GM21381 (cell line): Measurements from ENCODE around the gene DRC7.
"Not testable (repeated sequence)": the region's sequence is repeated elsewhere in the genome, so short reads cannot be mapped to it uniquely, and the experiment has no call there.

Source experiments
- ATAC-seq: cut with Tn5 transposase; IDR thresholded peaks from one replicate; pipeline ENCODE4 v1.9.1; 2021; ENCODE audit warnings: mild to moderate bottlenecking, moderate library complexity; ENCODE audit not compliant: unreplicated experiment

DRC7 gene

DNA sequence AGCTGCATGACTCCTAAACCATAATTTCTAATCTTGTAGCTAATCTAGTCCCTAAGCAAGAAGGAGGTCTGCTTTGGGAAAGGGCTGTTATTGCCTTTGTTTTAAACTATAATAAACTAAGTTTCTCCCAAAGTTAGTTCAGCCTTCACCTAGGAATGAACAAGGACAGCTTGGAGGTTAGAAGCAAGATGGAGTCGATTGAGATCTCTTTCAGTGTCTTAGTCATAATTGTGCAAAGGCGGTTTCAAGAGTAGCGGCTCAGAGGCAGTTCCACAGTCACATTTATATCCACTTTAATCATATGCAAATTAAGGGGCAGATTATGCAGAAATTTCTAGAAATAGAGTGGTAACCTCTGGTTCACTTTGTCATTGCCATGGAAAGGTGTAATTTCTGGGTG, 17.4 kb downstream of the DRC7 start:
- ATAC-seq: no peak

DNA sequence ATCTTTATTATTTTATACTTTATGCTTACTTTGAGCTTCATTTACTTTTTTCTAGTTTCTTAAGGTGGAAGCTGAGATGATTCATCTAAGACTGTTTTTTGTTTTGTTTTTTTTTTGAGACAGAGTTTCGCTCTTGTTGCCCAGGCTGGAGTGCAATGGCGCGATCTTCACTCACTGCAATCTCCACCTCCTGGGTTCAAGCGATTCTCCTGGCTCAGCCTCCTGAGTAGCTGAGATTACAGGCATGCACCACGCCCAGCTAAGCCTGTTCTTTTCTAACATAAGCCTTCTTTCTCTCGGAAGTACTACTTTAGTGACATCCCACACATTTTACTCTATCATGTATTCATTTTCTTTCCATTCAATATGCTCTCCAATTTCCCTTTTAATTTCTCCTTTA, 18.0 kb downstream of the DRC7 start:
- ATAC-seq: not testable (repeated sequence)

DNA sequence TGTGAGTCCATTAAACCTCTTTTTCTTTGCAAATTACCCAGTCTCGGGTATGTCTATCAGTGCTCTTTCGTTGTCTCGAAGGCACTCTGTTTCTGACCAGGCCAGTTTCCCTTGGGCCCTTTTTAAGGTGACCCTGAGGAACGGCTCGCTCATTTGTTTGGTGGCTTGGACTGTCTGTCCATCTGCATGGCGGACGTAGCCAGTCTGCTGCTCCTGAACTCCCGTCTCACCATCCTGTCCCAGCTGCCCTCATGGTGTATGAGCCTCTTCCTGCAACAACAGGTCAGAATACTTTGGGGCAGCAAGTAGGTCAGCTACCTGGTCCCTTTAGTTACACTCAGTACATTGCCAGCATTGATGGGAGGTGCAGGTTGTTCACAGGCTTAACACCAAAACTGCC, 19.0 kb downstream of the DRC7 start:
- no peak for ATAC-seq

DNA sequence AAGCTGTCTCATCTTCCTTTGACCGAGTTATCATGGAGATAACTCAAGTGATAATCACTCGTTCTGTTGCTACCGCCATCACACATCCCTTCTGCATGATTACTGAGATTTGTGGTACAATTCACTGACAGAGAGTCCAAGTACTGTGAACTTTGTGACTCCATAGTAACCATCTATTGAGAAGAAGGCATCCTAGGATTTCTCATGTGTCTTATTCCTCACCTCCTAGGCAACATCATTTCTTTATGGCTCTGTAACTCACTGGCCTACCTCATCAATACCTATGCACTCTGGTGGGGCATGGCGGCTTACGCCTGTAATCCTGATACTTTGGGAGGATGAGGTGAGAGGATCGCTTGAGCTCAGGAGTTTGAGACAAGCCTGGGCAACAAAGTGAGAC, 19.4 kb downstream of the DRC7 start:
- ATAC-seq: no peak

DNA sequence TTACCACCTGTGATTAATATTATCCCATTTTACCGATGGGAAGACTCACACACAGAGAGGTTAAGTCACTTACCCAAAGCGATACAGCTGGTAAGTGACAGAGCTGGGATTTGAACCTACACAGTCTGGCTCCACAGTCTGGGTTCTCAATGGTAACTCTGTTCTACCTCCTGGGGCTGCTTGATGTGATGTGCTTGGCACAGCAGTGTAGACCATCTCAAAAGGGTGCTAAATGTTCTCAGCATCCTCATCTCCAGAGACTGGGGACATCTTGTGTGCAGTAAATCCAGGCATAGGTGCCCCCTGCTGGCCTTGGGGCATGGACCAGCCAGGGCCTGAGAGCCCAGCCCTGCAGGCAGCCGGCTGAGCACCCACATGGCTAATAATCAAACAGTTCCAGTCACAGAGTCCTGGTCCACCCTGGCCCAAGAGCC, 25.6 kb downstream of the DRC7 start:
- no peak for ATAC-seq

DNA sequence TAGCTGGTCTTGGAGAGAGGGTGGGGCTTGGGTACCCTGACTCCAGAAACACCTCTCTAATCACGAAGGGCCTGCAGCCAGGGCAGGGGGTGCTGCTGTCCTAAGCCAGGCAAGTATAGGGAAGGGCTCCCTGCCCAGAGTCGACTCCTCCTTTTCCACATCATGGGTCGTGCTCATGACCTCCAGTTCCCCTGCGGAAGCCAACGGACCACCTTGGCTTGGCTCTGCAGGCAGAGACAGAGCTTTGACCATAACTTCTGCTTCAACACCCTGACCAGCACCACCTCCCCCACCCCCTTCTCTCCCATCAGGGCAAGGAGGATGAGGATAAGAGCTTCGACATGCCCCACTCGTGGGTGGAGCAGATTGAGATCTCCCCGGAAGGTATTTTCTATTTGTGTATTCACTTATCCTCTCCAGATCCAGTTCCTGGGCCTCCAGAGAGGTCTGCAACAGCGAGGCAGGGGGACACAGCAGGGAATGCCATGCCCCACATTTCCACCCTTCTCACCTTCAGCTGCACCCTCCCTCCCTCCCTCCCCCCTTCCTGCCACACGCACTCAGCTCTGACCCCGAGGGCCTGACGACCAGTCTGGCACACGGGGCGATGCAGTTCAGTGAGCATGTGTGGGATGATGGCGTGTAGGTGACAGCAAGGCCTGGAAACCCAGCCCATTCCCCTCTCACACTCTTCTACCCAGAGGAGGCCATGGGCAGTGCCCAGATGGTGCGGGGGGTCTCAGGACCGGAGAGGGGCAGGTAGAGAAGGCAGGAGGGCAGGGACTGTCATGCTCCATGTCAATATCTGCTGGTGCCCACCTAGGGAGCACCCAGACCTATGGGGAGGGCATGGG, 27.0 kb downstream of the DRC7 start:
- no peak for ATAC-seq

DNA sequence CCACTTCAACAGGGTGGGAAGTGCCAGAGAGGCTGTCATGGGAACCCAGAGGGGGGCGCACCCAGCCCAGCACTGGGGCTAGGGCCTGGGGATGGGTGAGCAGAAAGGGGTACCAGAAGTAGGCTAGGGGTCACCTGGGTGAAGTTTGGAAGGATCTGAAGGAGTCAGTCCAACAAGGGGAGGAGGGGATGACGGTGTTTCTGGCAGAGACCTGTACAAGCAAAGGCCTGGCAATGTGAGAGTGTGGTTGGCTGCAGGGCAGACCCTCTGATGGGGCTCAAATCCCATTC, 27.5 kb downstream of the DRC7 start:
- no peak for ATAC-seq

DNA sequence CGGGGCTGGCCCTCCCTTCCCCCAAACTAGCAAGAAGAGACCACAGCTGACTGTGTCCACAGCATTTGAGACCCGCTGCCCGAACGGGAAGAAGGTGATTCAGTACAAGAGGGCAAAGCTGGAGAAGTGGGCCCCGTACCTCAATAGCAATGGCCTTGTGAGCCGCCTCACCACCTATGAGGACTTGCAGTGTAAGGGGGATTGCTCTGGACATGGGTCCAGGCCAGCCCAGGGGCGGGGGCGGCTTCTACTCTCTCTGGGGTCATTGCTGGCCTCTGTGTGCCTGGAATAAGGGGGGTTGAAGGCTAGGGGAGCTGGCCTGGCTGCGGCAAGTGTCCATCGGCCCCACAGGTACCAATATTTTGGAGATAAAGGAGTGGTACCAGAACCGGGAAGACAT, 28.0 kb downstream of the DRC7 start:
- ATAC-seq: no peak

DNA sequence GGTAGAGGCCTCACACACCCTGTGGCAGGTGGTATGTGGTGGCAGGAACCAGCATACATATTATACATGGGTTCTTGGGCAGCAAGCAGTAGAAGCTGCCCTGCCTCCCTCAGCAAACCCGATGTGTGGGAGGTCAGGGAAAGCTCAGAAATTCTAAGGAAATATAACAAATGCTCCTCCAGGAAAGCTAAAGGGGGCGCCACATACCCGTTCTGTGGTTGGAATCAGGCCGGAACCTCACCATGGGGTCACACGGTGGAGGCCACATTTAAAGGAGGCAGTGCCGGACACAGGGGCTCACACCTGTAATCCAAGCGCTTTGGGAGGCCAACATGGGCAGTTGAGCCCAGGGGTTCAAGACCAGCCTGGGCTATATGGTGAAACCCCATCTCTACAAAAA, 28.6 kb downstream of the DRC7 start:
- ATAC-seq: no peak

DNA sequence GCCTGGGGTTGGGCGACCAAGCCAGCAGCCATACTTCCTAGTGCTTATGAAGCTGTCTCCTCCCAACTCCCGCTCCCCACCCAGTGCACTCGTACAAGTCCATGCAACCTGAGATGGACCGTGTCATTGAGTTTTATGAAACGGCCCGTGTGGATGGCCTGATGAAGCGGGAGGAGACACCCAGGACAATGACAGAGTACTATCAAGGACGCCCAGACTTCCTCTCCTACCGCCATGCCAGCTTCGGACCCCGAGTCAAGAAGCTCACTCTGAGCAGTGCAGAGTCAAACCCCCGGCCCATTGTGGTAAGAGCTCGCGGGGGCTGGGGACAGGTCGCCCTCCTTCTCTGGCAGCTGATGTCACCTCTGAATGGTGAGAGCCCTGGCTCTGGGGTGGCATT, 29.9 kb downstream of the DRC7 start:
- no peak for ATAC-seq

DNA sequence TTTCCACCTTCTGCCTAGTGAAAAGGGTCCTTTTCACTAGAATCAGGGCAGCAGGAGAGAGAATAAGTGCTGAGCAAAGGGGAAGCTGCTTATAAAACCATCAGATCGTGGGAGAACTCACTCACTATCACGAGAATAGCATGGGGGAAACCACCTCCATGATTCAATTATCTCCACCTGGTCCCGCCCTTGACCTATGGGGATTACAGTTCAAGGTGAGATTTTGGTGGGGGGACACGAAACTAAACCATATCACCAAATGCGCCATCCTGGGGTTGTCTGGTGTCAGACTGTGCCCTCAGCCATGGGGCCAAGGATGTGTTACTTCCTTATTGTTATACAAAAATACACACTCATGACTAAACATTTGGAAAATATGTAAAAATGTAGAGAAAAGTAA, 30.5 kb downstream of the DRC7 start:
- no peak for ATAC-seq

DNA sequence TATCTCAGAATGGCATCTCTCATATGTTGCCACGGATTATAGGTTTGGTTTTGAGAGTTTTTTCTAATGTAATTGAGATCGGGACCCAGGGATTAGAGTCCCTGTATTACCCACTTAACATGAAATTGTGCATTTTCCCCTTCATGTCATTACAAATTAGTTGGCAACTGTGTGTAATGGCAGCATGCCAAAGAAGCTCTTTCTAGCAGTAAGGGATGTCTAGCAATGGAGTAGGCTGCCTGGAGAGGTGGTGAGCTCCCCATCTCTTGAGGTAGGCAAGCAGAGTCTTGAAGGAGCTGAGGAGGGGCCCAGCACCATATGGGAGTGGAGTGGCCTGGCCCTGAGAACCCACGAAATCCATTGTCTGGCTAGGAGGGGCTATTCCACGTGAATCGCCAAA, 30.9 kb downstream of the DRC7 start:
- ATAC-seq: no peak

DNA sequence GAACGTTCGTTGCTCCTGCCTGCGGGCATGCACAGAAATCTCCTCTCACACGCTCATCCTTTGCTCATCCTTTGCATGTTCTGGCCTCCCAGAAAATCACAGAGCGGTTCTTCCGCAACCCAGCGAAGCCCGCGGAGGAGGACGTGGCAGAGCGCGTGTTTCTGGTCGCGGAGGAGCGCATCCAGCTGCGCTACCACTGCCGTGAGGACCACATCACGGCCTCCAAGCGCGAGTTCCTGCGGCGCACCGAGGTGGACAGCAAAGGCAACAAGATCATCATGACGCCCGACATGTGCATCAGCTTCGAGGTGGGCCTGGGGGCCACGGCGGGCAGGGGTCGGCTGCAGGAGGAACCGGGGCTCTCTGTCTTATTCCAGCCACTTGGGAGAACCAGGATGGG, 31.4 kb downstream of the DRC7 start:
- ATAC-seq: no peak

DNA sequence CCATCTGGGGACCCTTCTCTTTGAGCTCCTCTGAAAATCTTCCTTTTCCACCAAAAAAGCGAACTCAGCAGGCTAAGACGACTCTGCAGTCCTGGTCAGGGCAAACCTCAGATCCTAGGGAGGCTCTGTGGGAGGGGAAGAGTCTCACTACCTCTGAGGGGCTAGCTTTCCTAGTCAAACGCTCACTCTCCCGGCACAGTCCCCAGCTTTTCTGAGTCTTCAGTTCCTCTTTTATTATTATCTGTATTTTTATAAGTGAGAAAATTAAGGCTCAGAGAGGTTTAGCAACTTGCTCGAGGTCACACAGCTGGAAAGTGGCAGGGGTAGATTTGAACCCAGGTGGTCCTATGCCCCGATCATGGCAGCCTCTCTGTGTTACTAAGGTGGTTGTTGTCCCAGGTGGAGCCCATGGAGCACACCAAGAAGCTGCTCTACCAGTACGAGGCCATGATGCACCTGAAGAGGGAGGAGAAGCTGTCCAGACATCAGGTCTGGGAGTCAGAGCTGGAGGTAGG, 31.9 kb downstream of the DRC7 start:
- ATAC-seq: no peak

DNA sequence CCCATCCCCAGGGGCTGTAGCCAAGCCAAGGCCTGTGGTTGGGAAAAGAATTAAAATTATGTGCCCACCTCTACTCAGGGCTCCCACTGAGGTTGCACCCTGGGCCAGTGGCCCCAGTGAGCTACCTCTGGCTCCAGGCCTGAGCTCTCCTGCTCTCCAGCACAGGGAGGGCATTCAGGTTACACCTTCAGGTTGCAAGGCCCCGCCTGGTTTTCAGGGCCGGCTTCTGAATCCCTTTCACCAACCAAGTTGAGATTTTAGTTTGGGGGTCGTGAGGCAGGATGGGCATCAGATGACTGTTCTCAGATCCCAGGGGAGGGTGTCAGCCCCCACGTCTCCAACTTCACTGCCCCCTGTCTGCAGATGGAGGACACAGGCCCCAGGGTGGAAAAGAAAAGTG, 33.0 kb downstream of the DRC7 start:
- ATAC-seq: no peak

DNA sequence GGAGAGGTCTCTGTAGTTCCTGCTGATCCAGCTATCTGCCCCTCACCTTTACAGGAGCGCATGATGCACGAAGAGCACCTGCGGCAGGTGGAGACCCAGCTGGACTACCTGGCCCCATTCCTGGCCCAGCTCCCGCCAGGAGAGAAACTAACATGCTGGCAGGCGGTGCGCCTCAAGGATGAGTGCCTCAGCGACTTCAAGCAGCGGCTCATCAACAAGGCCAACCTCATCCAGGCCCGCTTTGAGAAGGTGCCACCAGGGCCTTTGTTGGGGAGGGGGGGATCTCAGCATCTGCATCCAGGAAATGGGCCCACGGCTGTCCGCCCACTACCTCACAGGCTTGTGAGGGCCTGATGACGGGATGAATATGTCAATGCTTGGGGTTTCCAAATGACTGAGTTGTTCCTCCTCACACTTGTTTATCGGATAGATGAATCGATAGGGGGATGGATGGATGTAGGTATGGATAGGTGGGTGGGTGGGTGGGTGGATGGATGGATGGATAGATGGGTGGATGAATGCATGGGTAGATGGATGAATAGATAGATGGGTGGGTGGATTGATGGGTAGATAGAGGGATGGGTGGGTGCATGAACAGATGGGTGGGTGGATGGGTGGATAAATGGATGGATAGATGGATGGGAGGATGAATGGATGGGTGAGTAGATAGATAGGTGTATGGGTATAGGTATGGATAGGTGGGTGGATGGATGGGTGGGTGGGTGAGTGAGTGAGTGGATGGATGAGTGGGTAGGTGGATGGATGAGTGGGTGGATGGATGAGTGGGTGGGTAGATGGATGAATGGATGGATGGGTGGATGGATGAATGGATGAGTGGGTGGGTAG, 34.0 kb downstream of the DRC7 start:
- ATAC-seq: no peak

DNA sequence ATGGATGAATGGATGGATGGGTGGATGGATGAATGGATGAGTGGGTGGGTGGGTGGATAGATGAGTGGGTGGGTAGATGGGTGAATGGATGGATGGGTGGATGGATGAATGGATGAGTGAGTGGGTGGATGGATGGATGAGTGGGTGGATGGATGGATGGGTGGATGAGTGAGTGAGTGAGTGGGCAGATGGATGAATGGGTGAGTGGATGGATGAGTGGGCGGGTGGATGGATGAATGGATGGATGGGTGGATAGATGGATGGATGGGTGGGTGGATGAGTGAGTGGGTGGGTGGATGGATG, 34.5 kb downstream of the DRC7 start:
- no peak for ATAC-seq

DNA sequence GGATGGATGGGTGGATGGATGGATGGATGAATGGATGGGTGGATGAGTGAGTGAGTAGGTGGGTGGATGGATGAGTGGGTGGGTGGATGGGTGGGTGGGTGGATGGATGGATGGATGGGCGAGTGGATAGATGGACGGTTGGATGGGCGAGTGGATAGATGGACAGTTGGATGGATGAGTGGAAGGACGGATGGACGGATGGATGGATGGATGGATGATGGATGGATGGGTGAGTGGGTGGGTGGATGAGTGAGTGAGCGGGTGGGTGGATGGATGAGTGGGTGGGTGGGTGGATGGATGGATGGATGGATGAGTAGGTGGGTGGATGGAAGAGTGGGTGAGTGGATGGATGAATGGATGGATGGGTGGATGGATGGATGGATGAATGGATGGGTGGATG, 35.2 kb downstream of the DRC7 start:
- ATAC-seq: not testable (repeated sequence)

DNA sequence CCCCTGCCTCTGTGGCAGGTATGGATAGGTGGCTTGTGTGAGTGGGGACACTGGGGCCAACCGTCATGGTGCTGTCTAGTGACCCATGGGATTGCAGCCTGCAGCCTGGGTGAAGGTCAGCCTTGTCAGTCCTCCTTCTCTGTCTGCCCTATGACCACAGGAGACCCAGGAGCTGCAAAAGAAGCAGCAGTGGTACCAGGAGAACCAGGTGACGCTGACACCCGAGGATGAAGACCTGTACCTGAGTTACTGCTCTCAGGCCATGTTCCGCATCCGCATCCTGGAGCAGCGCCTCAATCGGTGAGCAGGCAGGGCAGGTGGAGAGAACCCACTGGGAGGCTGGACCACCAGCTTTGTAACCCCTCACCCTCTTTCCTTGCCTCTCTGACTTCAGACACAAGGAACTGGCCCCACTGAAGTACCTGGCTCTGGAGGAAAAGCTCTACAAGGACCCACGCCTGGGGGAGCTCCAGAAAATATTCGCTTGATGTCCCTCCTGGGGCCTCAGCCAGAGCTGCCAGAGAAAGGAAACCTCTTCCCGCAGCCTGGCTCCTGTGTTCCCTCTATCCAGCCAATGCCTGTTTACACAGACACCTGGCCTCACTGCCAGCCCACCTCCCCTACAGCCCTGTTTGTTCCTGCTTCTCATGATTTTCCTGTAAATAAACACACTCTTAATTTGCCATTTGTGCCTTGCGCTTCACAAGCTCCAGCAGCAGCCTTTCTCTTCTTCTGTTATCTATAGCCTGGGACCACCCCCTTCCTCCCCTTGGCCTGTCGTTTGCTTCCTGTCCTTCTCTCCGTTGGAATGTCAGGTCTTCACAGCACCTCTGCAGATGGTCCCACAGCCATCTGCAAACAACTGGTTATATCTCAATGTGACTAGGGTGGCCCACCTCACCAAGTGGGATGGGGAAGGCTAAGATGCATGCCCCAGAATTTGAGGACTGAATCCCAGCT, 36.4 kb downstream of the DRC7 start:
- no peak for ATAC-seq

DNA sequence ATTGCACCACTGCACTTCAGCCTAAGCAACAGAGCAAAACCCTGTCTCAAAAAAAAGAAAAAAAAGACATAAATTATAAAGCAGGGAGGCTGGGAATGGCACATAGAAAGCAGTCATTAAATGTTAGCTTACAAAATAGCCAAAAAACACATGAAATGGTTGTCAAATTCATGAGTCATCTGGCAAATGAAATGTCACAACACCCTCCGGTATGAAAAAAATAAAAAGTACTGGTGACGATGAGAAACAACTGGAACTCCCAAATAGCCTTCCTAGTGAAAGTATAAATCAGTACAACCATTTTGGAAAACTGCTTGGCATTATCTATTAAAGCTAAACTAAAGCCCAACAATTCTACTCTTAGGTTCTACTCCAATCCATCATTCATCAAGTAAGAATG, 37.4 kb downstream of the DRC7 start:
- no peak for ATAC-seq

DNA sequence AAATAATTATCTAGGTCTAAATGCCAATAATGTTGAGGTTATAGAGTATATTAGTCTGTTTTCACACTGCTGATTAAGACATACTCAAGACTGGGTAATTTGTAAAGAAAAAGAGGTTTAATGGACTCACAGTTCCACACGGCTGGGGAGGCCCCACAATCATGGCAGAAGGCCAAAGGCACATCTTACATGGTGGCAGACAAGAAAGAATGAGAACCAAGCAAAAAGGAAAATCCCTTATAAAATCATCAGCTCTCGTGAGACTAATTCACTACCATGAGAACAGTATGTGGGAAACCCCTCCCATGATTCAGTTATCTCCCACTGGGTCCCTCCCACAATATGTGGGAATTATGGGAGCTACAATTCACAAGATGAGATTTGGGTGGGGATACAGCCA, 38.1 kb downstream of the DRC7 start:
- no peak for ATAC-seq
